GM18498 (cell line): ENCODE results near the gene ZHX3.
"Not testable (repeated sequence)": the region's sequence is repeated elsewhere in the genome, so short reads cannot be mapped to it uniquely, and the experiment has no call there.

Experiments
- ATAC-seq: cut with Tn5 transposase; IDR thresholded peaks from one replicate; pipeline ENCODE4 v1.9.1; 2021; ENCODE audit warnings: mild to moderate bottlenecking, moderate library complexity; ENCODE audit not compliant: unreplicated experiment

ZHX3 gene

DNA sequence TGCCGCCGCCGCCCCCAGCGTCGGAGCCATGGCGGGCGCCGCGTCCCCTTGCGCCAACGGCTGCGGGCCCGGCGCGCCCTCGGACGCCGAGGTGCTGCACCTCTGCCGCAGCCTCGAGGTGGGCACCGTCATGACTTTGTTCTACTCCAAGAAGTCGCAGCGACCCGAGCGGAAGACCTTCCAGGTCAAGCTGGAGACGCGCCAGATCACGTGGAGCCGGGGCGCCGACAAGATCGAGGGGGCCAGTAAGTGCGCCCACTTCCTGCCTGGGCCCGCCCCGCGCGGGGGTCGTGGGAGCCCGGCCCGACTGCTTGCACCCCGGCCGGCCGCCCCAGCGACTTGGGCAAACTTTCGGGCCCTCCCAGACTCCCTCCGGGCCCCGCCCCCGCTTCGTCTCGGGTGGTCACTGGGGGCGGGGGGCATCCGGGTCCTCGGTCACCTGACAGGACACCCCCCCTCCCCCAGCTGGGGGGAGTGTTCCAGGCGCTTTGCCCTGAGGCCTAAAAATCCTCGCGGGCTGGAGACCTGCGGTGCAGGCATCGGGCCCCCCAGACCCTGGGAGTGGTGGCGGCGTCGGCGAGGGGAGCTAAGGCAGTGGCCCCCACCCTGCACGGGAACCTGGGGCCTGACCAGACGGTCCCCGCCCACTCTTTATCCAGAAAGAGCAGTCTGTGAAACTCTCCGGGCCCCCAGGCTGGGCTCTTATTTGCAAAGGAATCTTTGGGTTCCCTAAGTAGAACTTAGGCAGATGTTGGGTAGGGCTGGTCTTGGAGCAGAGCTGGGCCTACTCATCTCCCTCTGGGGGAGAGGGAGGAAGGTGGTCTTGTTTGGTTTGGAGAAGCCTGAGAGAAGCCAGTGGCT is 179.7 kb downstream of the ZHX3 start:
- ATAC-seq = peak; percentile 12

GRCh38 chr20:41136680-41137613 is 180.6 kb downstream of the ZHX3 start, which contains the start of gene PLCG1:
Gene PLCG1, plus strand, starts transcription at chr20:41137543. Its CDS starts 99 bp downstream, at chr20:41137642.
- peak; percentile 67 for ATAC-seq

DNA sequence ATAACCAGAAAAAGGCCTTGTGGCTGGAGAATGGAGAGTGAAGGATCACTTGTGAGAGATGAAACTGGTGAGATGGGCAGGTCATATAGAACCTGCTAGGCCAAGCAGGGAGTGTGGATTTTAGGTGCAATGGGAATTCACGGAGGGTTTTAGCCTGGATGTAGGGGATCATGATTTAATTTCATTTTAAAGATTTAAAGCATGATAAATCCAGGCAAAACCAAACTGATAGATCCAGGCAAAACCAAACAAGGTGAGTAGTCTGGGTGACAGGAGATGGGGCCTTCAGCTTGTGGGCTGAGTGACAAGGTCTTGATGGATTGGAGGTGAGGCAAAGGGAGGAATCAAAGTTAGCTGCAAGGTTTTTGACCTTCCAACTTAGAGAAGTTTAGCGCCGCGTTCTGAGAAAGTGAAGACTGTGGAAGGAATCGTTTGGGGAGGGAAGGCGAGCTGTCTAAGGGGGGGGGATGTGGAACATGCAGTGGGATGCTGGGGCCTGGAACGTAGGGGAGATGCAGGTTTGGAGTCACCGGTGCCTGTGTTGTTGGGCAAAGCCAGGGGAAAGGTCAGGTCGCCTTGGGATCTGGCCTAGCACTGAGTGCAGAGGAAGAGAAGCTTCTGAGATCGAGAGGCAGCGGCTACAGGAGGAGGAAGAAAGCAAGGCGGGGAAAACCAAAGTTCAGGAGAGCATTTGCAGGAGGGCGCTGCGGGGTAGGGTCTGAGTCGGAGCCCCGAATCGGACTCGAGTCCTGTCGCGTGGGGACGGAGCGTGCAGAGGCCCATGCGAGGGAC is 181.4 kb downstream of the ZHX3 start:
- ATAC-seq = no peak

DNA sequence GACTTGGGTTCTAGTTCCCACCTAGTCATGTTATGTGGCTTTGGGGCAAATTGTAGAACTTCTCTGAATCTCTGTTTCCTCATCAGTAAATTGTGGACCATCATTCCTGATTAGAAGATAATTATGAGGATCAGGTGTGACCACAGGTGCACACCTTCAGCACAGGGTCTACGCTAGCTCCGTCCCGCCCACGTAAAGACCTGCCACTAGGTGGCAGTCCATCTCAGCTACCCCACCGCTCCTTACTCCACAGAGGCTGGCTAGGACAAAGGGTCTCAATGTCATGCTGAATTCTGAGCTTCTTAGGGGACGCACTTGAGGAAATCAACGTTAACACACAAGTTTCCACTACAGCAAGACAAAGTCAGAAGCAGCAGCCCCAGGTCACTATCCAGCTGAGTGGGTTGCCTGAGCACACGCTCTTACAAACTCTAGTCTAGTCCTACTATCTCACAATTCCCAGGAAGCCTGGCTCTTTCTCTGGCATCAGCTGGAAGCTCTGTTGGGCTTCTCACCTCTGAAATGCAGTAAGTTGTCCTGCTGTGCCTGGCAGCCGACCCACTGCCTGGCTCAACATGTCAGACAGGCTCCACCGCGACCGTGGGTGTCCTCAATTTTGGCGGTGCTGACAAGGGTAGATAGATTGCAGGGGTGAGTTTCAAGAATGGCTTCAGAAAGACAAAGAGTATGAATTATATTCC is 182.2 kb downstream of the ZHX3 start:
- ATAC-seq = no peak

DNA sequence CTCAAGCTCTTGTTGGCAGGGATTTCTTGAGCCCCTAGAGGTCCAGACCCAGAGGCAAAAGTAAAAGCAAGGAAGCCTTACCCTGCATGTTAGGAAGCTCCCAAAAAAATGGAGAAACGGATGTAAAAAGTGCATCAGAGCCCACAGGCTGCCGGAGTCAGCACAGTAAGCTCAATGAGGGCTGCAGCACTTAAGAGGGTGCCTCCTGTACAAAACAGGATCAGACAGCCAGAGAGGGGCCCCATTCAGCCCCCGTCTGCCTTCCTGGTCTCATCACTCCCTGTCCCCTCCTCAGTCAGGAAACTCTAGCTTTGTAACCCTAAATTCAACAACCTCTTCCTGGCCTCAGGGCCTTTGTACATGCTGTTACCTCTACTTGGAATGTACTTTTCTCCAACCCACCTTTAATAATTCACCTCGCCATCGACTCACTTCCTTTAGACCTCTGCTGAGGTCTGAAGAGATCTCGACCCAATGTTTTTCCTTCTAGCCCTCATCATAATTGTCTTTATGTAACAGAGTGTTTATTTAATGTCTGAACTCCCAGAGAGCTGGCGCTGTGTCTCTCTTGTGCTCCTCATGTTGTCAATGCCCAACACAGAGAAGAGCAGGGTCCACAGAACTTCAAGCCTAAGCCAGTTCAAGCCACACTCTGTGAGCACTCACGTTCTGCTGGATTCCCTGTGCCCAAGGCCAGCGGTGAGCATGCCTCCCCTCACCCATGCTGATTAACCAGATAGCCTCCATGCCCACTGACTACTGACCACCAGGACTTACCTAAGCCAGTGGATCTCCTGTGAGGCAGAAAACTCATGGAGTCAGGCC is 183.0 kb downstream of the ZHX3 start:
- ATAC-seq = no peak

DNA sequence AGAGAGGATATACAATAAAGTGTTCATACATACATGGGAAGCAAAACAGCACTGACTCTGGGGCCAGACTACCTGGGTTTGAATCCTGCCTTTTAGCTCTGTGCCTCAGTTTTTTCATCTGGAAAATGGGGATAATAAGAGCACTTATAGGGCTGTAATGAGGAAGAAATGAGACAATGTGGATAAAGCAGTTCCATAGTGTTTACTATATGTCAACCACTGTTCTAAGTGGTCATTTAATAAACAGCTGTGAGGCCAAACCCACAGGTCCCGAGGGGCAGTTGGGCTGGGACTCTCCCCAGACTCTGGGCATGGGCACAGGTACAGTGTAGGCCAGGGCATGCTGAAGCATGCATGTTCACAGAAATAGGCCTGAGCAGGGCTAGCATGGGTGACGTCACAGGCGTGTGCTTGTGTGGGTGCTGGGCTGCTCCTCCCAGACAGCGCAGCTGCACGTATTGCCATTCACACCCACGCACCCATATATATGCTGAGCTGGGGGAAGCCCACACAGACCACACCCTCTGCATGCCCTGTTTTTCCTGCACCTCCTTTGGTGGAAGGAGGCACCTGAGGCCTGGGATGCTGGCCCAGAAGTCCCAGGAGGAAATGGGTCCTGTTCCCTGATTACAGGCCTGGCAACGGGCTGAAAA is 183.7 kb downstream of the ZHX3 start:
- peak; percentile 47 for ATAC-seq

DNA sequence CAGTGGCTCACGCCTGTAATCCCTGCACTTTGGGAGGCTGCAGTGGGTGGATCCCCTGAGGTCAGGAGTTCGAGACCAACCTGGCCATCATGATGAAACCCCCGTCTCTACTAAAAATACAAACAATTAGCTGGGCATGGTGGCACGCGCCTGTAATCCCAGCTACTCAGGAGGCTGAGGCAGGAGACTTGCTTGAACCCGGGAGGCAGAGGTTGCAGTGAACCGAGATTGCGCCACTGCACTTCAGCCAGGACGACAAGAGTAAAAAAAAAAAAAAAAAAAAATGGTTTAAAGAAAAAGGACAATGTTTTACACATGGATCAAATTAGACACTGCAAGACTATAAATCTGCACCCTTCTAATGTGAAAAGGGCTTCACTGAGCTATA is 185.1 kb downstream of the ZHX3 start:
- ATAC-seq = not testable (repeated sequence)

DNA sequence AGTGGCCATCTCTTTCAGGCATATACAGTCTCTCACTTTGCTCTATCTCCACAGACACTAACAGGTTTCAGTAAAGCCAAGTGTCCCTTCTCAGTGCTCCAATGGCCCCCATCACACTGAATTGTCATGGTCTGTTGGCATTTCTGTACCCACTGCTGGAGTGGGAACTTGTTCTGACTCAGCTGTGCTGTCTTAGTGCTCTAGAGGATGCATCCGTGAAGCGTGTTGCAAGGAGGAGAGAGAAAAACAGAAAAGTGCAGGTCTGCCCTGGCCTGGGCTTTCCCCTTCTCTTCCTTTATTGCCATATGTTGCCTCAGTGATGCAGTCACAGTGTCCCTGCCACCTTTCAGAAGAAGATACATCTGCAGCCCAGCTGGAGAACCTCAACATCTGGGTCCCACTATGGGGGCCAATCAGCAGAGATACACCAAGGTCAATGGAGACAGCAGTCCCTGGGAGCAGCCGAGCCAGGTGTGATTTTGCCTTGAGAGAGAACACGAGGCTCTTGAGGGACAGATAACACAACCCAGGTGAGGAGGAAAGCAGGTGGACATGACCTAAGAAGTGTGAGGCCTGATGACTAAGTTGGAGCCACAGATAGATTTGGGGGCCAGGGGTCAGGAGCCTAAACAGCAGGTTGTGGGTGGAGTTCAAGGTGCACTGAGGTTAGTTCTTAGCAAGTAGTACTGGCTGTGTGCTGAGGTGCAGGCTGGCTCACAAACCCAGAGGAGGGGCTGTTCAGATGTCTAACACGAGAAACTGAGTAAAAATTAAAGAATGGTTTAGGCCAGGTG is 185.7 kb downstream of the ZHX3 start:
- peak; percentile 33 for ATAC-seq
